ENCODE data around the gene PLPP2. TPM values are rescaled to one million over a fixed set of nuclear protein-coding genes. Genes with fewer than 3 reads are reported as not detected.

The PLPP2 gene
- polyA plus RNA-seq, 1 donor (not counting 4 experiments of a cell fraction or from before 2014, with no cell fraction given), result 13.6 TPM

GRCh38 chr19:325173-325936, 34.2 kb upstream of the PLPP2 start:
- Histone ChIP-seq H3K4me2 (ENCODE audit: control insufficient read depth, extremely low read depth, insufficient read depth, low read depth, low read length) (no peak overlapping the region), H3K9me3 (ENCODE audit: control insufficient read depth, low read depth, low read length) (peaks cover 7% of the 10 kb centered on the region), H3K36me3 (ENCODE audit: control insufficient read depth in 2 of 2, extremely low read depth in 1 of 2, insufficient read depth in 2 of 2, low read length in 2 of 2) (peaks cover 41% of the 10 kb centered on the region in 2 experiments), H3K4me1 (ENCODE audit: control insufficient read depth, extremely low read depth, insufficient read depth, low read length) (no peaks in the 10 kb centered on the region), H4K20me1 (ENCODE audit: control insufficient read depth, extremely low read depth, insufficient read depth, low read length) (no peaks in the 10 kb centered on the region), H3K79me2 (ENCODE audit: control insufficient read depth, insufficient read depth, low read length) (peaks cover 27% of the 10 kb centered on the region), H3K9me1 (ENCODE audit: control insufficient read depth, extremely low read depth, insufficient read depth, low read length) (no peaks in the 10 kb centered on the region), H3K27ac (ENCODE audit: control insufficient read depth, insufficient read depth, low read length) (no peak overlapping the region), H3K27me3 (ENCODE audit: control insufficient read depth, extremely low read depth, insufficient read depth, low read length) (no peaks in the 10 kb centered on the region), H3K4me3 (ENCODE audit: control insufficient read depth in 2 of 3, extremely low read depth in 1 of 3, insufficient read depth in 2 of 3, low read depth in 1 of 3, low read length in 3 of 3) (no peak overlapping the region), H3K9ac (ENCODE audit: control insufficient read depth, extremely low read depth, insufficient read depth, low read length) (no peak overlapping the region), H2AFZ (ENCODE audit: control insufficient read depth, low read length) (no peak overlapping the region)
- DNase-seq (ENCODE audit: low read depth, low spot score), result no peak
- no peak for FAIRE-seq
- no peak for TF ChIP-seq EZH2 (IDR thresholded peaks at IDR 0.05; ENCODE audit: low read length)
- no peak for TF ChIP-seq CTCF (optimal IDR thresholded peaks at IDR 0.05 in 1 of 3, IDR thresholded peaks at IDR 0.05 in 1 of 3, conservative IDR thresholded peaks at IDR 0.05 in 1 of 3; ENCODE audit: extremely low read depth in 1 of 3, insufficient read depth in 2 of 3, low read length in 3 of 3)
- dilution Hi-C loops (cut with MboI; ENCODE audit: extremely low pct_ligation_motif_present, low sequenced_read_pairs), result no loop called here

- H2AFZ ChIP-seq (ENCODE audit: control insufficient read depth, low read length), result no peak overlapping the region
- TF ChIP-seq EZH2 (IDR thresholded peaks at IDR 0.05; ENCODE audit: low read length) (no peak), CTCF (optimal IDR thresholded peaks at IDR 0.05 in 1 of 3, IDR thresholded peaks at IDR 0.05 in 1 of 3, conservative IDR thresholded peaks at IDR 0.05 in 1 of 3; ENCODE audit: extremely low read depth in 1 of 3, insufficient read depth in 2 of 3, low read length in 3 of 3) (no peak)
- no peak overlapping the region for H3K4me2 ChIP-seq (ENCODE audit: control insufficient read depth, extremely low read depth, insufficient read depth, low read depth, low read length)
- peaks cover 26% of the 10 kb centered on the region for H3K79me2 ChIP-seq (ENCODE audit: control insufficient read depth, insufficient read depth, low read length)
- no peaks in the 10 kb centered on the region for H3K27me3 ChIP-seq (ENCODE audit: control insufficient read depth, extremely low read depth, insufficient read depth, low read length)
- no peaks in the 10 kb centered on the region for H3K9me1 ChIP-seq (ENCODE audit: control insufficient read depth, extremely low read depth, insufficient read depth, low read length)
- dilution Hi-C loops (cut with MboI; ENCODE audit: extremely low pct_ligation_motif_present, low sequenced_read_pairs), result no loop called here
- peaks cover 40 to 41% of the 10 kb centered on the region in 2 experiments for H3K36me3 ChIP-seq (ENCODE audit: control insufficient read depth in 2 of 2, extremely low read depth in 1 of 2, insufficient read depth in 2 of 2, low read length in 2 of 2)
- no peak overlapping the region for H3K4me3 ChIP-seq (ENCODE audit: control insufficient read depth in 2 of 3, extremely low read depth in 1 of 3, insufficient read depth in 2 of 3, low read depth in 1 of 3, low read length in 3 of 3)
- peaks cover 5% of the 10 kb centered on the region for H3K9me3 ChIP-seq (ENCODE audit: control insufficient read depth, low read depth, low read length)
- no peaks in the 10 kb centered on the region for H3K4me1 ChIP-seq (ENCODE audit: control insufficient read depth, extremely low read depth, insufficient read depth, low read length)
- no peak overlapping the region for H3K9ac ChIP-seq (ENCODE audit: control insufficient read depth, extremely low read depth, insufficient read depth, low read length)
- DNase-seq (ENCODE audit: low read depth, low spot score), result no peak
- H4K20me1 ChIP-seq (ENCODE audit: control insufficient read depth, extremely low read depth, insufficient read depth, low read length), result no peaks in the 10 kb centered on the region
- FAIRE-seq, result no peak
- H3K27ac ChIP-seq (ENCODE audit: control insufficient read depth, insufficient read depth, low read length), result no peak overlapping the region
These were observed 33.5 kb upstream of the PLPP2 start for GRCh38 chr19:324716-325115.
